HepG2 (cell line): Measurements from ENCODE around the gene DUS1L. TPM values are rescaled to one million over a fixed set of nuclear protein-coding genes. Genes with fewer than 3 reads are reported as not detected.

Experiments used
- ARHGAP35 ChIP-seq: sonication (generic); formaldehyde crosslinking; IDR thresholded peaks from 2 replicates; pipeline ENCODE4 v1.9.0; 2022; ENCODE audit warnings: mild to moderate bottlenecking, inconsistent platforms, moderate library complexity, missing genetic modification reagents, borderline replicate concordance
- ETV5 ChIP-seq: IDR thresholded peaks from 2 replicates; pipeline ENCODE4 v1.6.1; 2018; ENCODE audit warnings: missing biosample characterization, missing genetic modification reagents, inconsistent platforms, borderline replicate concordance
- GATAD1 ChIP-seq: IDR thresholded peaks from 2 replicates; pipeline ENCODE4 v1.6.1; 2016; ENCODE audit warnings: missing genetic modification reagents, missing compliant biosample characterization
- HIVEP1 ChIP-seq: sonication (generic); formaldehyde crosslinking; IDR thresholded peaks from 2 replicates; pipeline ENCODE4 v1.4.0; 2020; ENCODE audit warnings: mild to moderate bottlenecking, missing genetic modification reagents
- HNF1A ChIP-seq, 2 experiments: sonication (generic) in 1 of 2; formaldehyde crosslinking in 1 of 2; IDR thresholded peaks; 2 replicates each; pipeline versions ENCODE4 v1.4.0 to v1.6.1; 2016 to 2020; ENCODE audit warnings: borderline replicate concordance in 1 of 2, low read depth in 1 of 2, mild to moderate bottlenecking in 1 of 2, missing genetic modification reagents in 1 of 2
- HOXA5 ChIP-seq: sonication (generic); formaldehyde crosslinking; IDR thresholded peaks from 2 replicates; pipeline ENCODE4 v1.4.0; 2020; ENCODE audit warnings: missing genetic modification reagents
- IRF9 ChIP-seq: sonication (generic); formaldehyde crosslinking; IDR thresholded peaks from 2 replicates; pipeline ENCODE4 v1.8.0; 2022; ENCODE audit warnings: missing genetic modification reagents, mild to moderate bottlenecking, borderline replicate concordance
- MAFG ChIP-seq: sonication (generic); formaldehyde crosslinking; IDR thresholded peaks from 2 replicates; pipeline ENCODE4 v1.5.1; 2020; ENCODE audit warnings: mild to moderate bottlenecking, missing genetic modification reagents
- MEF2D ChIP-seq: sonication (generic); formaldehyde crosslinking; IDR thresholded peaks from 2 replicates; pipeline ENCODE4 v1.5.1; 2020; ENCODE audit warnings: mild to moderate bottlenecking, missing genetic modification reagents
- PHF8 ChIP-seq: sonication (generic); formaldehyde crosslinking; IDR thresholded peaks from 2 replicates; pipeline ENCODE4 v1.5.0; 2020; ENCODE audit warnings: missing genetic modification reagents
- ZNF143 ChIP-seq: sonication (generic); formaldehyde crosslinking; IDR thresholded peaks from 2 replicates; pipeline ENCODE4 v1.4.0; 2020; ENCODE audit warnings: missing genetic modification reagents
- ZNF205 ChIP-seq: IDR thresholded peaks from 2 replicates; pipeline ENCODE4 v1.6.1; 2018; ENCODE audit warnings: missing biosample characterization, missing genetic modification reagents
- ZNF414 ChIP-seq: sonication (generic); formaldehyde crosslinking; IDR thresholded peaks from 2 replicates; pipeline ENCODE4 v1.5.0; 2020; ENCODE audit warnings: missing genetic modification reagents
- ZNF614 ChIP-seq: IDR thresholded peaks from 2 replicates; pipeline ENCODE4 v1.6.1; 2018; ENCODE audit warnings: missing biosample characterization, missing genetic modification reagents, inconsistent platforms, borderline replicate concordance
- ZNF629 ChIP-seq: sonication (generic); formaldehyde crosslinking; conservative IDR thresholded peaks from 2 replicates; pipeline ENCODE4 v1.5.0; 2020; ENCODE audit warnings: missing genetic modification reagents
- ZNF670 ChIP-seq: sonication (generic); formaldehyde crosslinking; IDR thresholded peaks from 2 replicates; pipeline ENCODE4 v1.8.0; 2022; ENCODE audit warnings: mild to moderate bottlenecking, missing genetic modification reagents, borderline replicate concordance
- ZNF784 ChIP-seq: sonication (generic); formaldehyde crosslinking; IDR thresholded peaks from 2 replicates; pipeline ENCODE4 v1.5.1; 2020; ENCODE audit warnings: missing genetic modification reagents, mild to moderate bottlenecking, borderline replicate concordance
- polyA plus RNA-seq, 8 experiments: library from polyadenylated mRNA; depleted of rRNA in 3 of 8; stranded (reverse) in 7 of 8; unstranded in 1 of 8; fragments of >200 nt; fragmentation: Illumina TruSeq in 4 of 8; extraction: Trizol in 4 of 8; gene quantifications; 2 replicates each; pipeline versions ENCODE4 v1.2.1 to v1.2.3, GENCODE V29; 2011 to 2016; ENCODE audit warnings: low read depth in 4 of 8, missing spikeins in 1 of 8, mixed read lengths in 1 of 8; ENCODE audit not compliant: insufficient read depth in 1 of 8
- total RNA-seq, 5 experiments: library from RNA; depleted of rRNA; stranded (reverse); fragments of >200 nt; fragmentation: Illumina TruSeq; extraction: Trizol; gene quantifications; 2 replicates each; pipeline ENCODE4 v1.2.3, GENCODE V29; 2016; ENCODE audit warnings: low read depth in 1 of 5

The DUS1L gene
- total and polyA plus RNA-seq, 2 of the 13 experiments (the other 11 are each of a cell fraction or from before 2014, with no cell fraction given): 81.0 to 109 TPM

DNA sequence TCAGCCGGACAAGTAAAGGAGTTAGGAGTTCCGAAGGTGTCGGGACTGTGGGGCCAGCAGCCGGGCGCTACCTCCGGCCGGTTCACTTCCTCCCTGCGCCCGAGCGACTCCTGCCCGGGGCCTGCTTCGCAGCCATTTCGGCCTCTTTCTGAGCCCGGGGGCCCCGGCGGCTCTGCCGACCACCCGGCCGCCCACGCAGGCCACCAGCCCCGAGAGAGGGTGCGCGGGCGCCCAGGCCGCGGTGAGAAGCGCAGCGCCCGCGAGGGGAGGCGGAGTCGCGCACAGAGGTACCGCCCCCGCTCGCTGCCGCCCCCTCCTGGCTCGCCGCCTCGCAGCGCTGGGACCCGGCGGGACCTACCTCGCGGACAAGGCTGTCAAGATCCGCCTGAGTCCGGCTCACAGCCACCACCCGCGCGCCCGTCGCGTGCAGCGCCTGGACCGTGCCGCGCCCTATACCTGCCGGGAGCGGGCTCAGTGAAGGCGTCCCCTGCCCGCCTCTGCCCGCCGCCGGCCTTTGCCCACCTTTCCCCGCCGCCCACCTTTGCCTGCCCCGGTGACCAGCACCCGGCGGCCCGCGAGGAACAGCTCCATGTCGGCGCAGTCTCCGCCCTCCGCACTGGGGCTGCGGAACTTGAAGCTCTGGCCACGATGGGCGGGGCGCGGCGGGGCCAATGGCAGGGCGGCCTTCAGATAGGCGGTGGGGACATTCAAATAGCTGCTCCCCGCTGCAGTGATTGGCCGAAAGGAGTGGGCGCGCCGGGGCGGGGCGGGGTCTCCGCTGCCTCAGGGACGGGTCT, 28.3 kb downstream of the DUS1L start, which contains the start of gene DCXR (continued):
- peak; percentile 98 for TF ChIP-seq IRF9 (CRISPR knock-in tag)
- TF ChIP-seq ZNF143 (CRISPR knock-in tag): no peak; the same call in 1 of the 2 replicates
- TF ChIP-seq ETV5 (CRISPR knock-in tag): peak; percentile 67
- no peak; the same call in none of the 2 replicates for TF ChIP-seq ZNF414 (CRISPR knock-in tag)
- TF ChIP-seq HOXA5 (CRISPR knock-in tag): 0 out of 2 replicates have a peak, but pooled peaks have one; percentile 50
- TF ChIP-seq ARHGAP35 (CRISPR knock-in tag): peak; percentile 85; the same call in 1 of the 2 replicates
- TF ChIP-seq ZNF205 (CRISPR knock-in tag): peak; percentile 66; the same call in 1 of the 2 replicates
- TF ChIP-seq MEF2D (CRISPR knock-in tag): peak; percentile 29; the same call in 1 of the 2 replicates
- TF ChIP-seq ZNF670 (CRISPR knock-in tag): peak; percentile 92
- TF ChIP-seq PHF8 (CRISPR knock-in tag): peak; percentile 85
- TF ChIP-seq HIVEP1 (CRISPR knock-in tag): no peak
- peak; percentile 100 for TF ChIP-seq ZNF784 (CRISPR knock-in tag)
- no peak for TF ChIP-seq ZNF629 (CRISPR knock-in tag)
- TF ChIP-seq HNF1A (IDR thresholded peaks at IDR 0.05; ENCODE audit: low read depth): no peak
- peak; percentile 76; the same call in 1 of the 2 replicates for TF ChIP-seq HNF1A (CRISPR knock-in tag; IDR thresholded peaks at IDR 0.05; ENCODE audit: borderline replicate concordance)
- no peak for TF ChIP-seq MAFG (CRISPR knock-in tag)
- peak; percentile 71; the same call in 1 of the 2 replicates for TF ChIP-seq GATAD1 (CRISPR knock-in tag)
- peak; percentile 87; the same call in 1 of the 2 replicates for TF ChIP-seq ZNF614 (CRISPR knock-in tag)
